ENCODE measurements around the gene ATG16L1.

ATG16L1 gene

GRCh38 chr2:233270366-233270765 lies 18.9 kb downstream of the ATG16L1 start:
- Histone ChIP-seq H3K4me1 (ENCODE audit: insufficient read depth, low read length) (no peaks in the 10 kb centered on the region), H3K9me3 (ENCODE audit: low read length) (no peaks in the 10 kb centered on the region), H3K36me3 (ENCODE audit: insufficient read depth, low read length) (peaks cover 89% of the 10 kb centered on the region), H3K27me3 (ENCODE audit: insufficient read depth, low read length) (no peaks in the 10 kb centered on the region), H3K4me3 (ENCODE audit: low read length) (no peak overlapping the region), H2AFZ (ENCODE audit: low read depth, low read length) (no peak overlapping the region)

- no peaks in the 10 kb centered on the region for H3K4me1 ChIP-seq (ENCODE audit: insufficient read depth, low read length)
- no peaks in the 10 kb centered on the region for H3K9me3 ChIP-seq (ENCODE audit: low read length)
- no peak overlapping the region for H2AFZ ChIP-seq (ENCODE audit: low read depth, low read length)
- H3K27me3 ChIP-seq (ENCODE audit: insufficient read depth, low read length) = no peaks in the 10 kb centered on the region
- H3K4me3 ChIP-seq (ENCODE audit: low read length) = no peak overlapping the region
- peaks cover 91% of the 10 kb centered on the region for H3K36me3 ChIP-seq (ENCODE audit: insufficient read depth, low read length)
Observed at GRCh38 chr2:233270951-233271350, 19.5 kb downstream of the ATG16L1 start.

- Histone ChIP-seq H3K36me3 (ENCODE audit: insufficient read depth, low read length) (peaks cover 90% of the 10 kb centered on the region), H3K9me3 (ENCODE audit: low read length) (no peaks in the 10 kb centered on the region), H3K4me1 (ENCODE audit: insufficient read depth, low read length) (no peaks in the 10 kb centered on the region), H3K27me3 (ENCODE audit: insufficient read depth, low read length) (no peaks in the 10 kb centered on the region), H2AFZ (ENCODE audit: low read depth, low read length) (no peak overlapping the region), H3K4me3 (ENCODE audit: low read length) (no peak overlapping the region)
Observed at GRCh38 chr2:233271693-233272092, 20.2 kb downstream of the ATG16L1 start.

- Histone ChIP-seq H3K4me1 (ENCODE audit: insufficient read depth, low read length) (no peaks in the 10 kb centered on the region), H2AFZ (ENCODE audit: low read depth, low read length) (no peak overlapping the region), H3K9me3 (ENCODE audit: low read length) (no peaks in the 10 kb centered on the region), H3K36me3 (ENCODE audit: insufficient read depth, low read length) (peaks cover 91% of the 10 kb centered on the region), H3K27me3 (ENCODE audit: insufficient read depth, low read length) (no peaks in the 10 kb centered on the region), H3K4me3 (ENCODE audit: low read length) (no peak overlapping the region)
Observed at GRCh38 chr2:233273120-233273519, 21.6 kb downstream of the ATG16L1 start.

GRCh38 chr2:233275223-233275622 lies 23.8 kb downstream of the ATG16L1 start:
- H3K36me3 ChIP-seq (ENCODE audit: insufficient read depth, low read length) = peaks cover 85% of the 10 kb centered on the region
- no peaks in the 10 kb centered on the region for H3K4me1 ChIP-seq (ENCODE audit: insufficient read depth, low read length)
- H3K4me3 ChIP-seq (ENCODE audit: low read length) = no peak overlapping the region
- no peaks in the 10 kb centered on the region for H3K9me3 ChIP-seq (ENCODE audit: low read length)
- H2AFZ ChIP-seq (ENCODE audit: low read depth, low read length) = no peak overlapping the region
- H3K27me3 ChIP-seq (ENCODE audit: insufficient read depth, low read length) = no peaks in the 10 kb centered on the region

GRCh38 chr2:233278921-233279320 lies 27.4 kb downstream of the ATG16L1 start:
- no peaks in the 10 kb centered on the region for H3K9me3 ChIP-seq (ENCODE audit: low read length)
- no peak overlapping the region for H2AFZ ChIP-seq (ENCODE audit: low read depth, low read length)
- H3K4me3 ChIP-seq (ENCODE audit: low read length) = no peak overlapping the region
- no peaks in the 10 kb centered on the region for H3K27me3 ChIP-seq (ENCODE audit: insufficient read depth, low read length)
- H3K36me3 ChIP-seq (ENCODE audit: insufficient read depth, low read length) = peaks cover 81% of the 10 kb centered on the region
- no peaks in the 10 kb centered on the region for H3K4me1 ChIP-seq (ENCODE audit: insufficient read depth, low read length)

- H3K27me3 ChIP-seq (ENCODE audit: insufficient read depth, low read length) = no peaks in the 10 kb centered on the region
- no peak overlapping the region for H3K4me3 ChIP-seq (ENCODE audit: low read length)
- no peaks in the 10 kb centered on the region for H3K4me1 ChIP-seq (ENCODE audit: insufficient read depth, low read length)
- no peak overlapping the region for H2AFZ ChIP-seq (ENCODE audit: low read depth, low read length)
- peaks cover 79% of the 10 kb centered on the region for H3K36me3 ChIP-seq (ENCODE audit: insufficient read depth, low read length)
- no peaks in the 10 kb centered on the region for H3K9me3 ChIP-seq (ENCODE audit: low read length)
Observed at GRCh38 chr2:233280114-233280693, 28.7 kb downstream of the ATG16L1 start.

GRCh38 chr2:233281553-233281952 lies 30.1 kb downstream of the ATG16L1 start:
- no peaks in the 10 kb centered on the region for H3K27me3 ChIP-seq (ENCODE audit: insufficient read depth, low read length)
- no peaks in the 10 kb centered on the region for H3K4me1 ChIP-seq (ENCODE audit: insufficient read depth, low read length)
- no peak overlapping the region for H3K4me3 ChIP-seq (ENCODE audit: low read length)
- peaks cover 77% of the 10 kb centered on the region for H3K36me3 ChIP-seq (ENCODE audit: insufficient read depth, low read length)
- no peak overlapping the region for H2AFZ ChIP-seq (ENCODE audit: low read depth, low read length)
- H3K9me3 ChIP-seq (ENCODE audit: low read length) = no peaks in the 10 kb centered on the region

GRCh38 chr2:233281992-233282603 lies 30.6 kb downstream of the ATG16L1 start:
- no peaks in the 10 kb centered on the region for H3K9me3 ChIP-seq (ENCODE audit: low read length)
- H3K36me3 ChIP-seq (ENCODE audit: insufficient read depth, low read length) = peaks cover 79% of the 10 kb centered on the region
- H3K27me3 ChIP-seq (ENCODE audit: insufficient read depth, low read length) = no peaks in the 10 kb centered on the region
- H3K4me1 ChIP-seq (ENCODE audit: insufficient read depth, low read length) = no peaks in the 10 kb centered on the region
- no peak overlapping the region for H2AFZ ChIP-seq (ENCODE audit: low read depth, low read length)
- no peak overlapping the region for H3K4me3 ChIP-seq (ENCODE audit: low read length)

GRCh38 chr2:233285921-233286320 lies 34.4 kb downstream of the ATG16L1 start:
- peaks cover 70% of the 10 kb centered on the region for H3K36me3 ChIP-seq (ENCODE audit: insufficient read depth, low read length)
- H3K27me3 ChIP-seq (ENCODE audit: insufficient read depth, low read length) = no peaks in the 10 kb centered on the region
- H3K9me3 ChIP-seq (ENCODE audit: low read length) = no peaks in the 10 kb centered on the region
- no peak overlapping the region for H2AFZ ChIP-seq (ENCODE audit: low read depth, low read length)
- H3K4me3 ChIP-seq (ENCODE audit: low read length) = no peak overlapping the region
- H3K4me1 ChIP-seq (ENCODE audit: insufficient read depth, low read length) = no peaks in the 10 kb centered on the region

- Histone ChIP-seq H3K4me1 (ENCODE audit: insufficient read depth, low read length) (no peaks in the 10 kb centered on the region), H3K9me3 (ENCODE audit: low read length) (no peaks in the 10 kb centered on the region), H2AFZ (ENCODE audit: low read depth, low read length) (no peak overlapping the region), H3K4me3 (ENCODE audit: low read length) (no peak overlapping the region), H3K27me3 (ENCODE audit: insufficient read depth, low read length) (no peaks in the 10 kb centered on the region), H3K36me3 (ENCODE audit: insufficient read depth, low read length) (peaks cover 70% of the 10 kb centered on the region)
Observed at GRCh38 chr2:233287871-233288270, 36.4 kb downstream of the ATG16L1 start.

GRCh38 chr2:233288663-233289062 lies 37.2 kb downstream of the ATG16L1 start:
- Histone ChIP-seq H3K9me3 (ENCODE audit: low read length) (no peaks in the 10 kb centered on the region), H3K36me3 (ENCODE audit: insufficient read depth, low read length) (peaks cover 74% of the 10 kb centered on the region), H3K4me3 (ENCODE audit: low read length) (no peak overlapping the region), H3K27me3 (ENCODE audit: insufficient read depth, low read length) (no peaks in the 10 kb centered on the region), H3K4me1 (ENCODE audit: insufficient read depth, low read length) (no peaks in the 10 kb centered on the region), H2AFZ (ENCODE audit: low read depth, low read length) (no peak overlapping the region)

- H3K36me3 ChIP-seq (ENCODE audit: insufficient read depth, low read length) = peaks cover 79% of the 10 kb centered on the region
- no peaks in the 10 kb centered on the region for H3K9me3 ChIP-seq (ENCODE audit: low read length)
- H3K27me3 ChIP-seq (ENCODE audit: insufficient read depth, low read length) = no peaks in the 10 kb centered on the region
- H2AFZ ChIP-seq (ENCODE audit: low read depth, low read length) = no peak overlapping the region
- no peak overlapping the region for H3K4me3 ChIP-seq (ENCODE audit: low read length)
- no peaks in the 10 kb centered on the region for H3K4me1 ChIP-seq (ENCODE audit: insufficient read depth, low read length)
Observed at GRCh38 chr2:233289648-233290047, 38.2 kb downstream of the ATG16L1 start.

Data from neuron (in vitro differentiated cells).